ENCODE results near the gene CDK17. TPM values are rescaled to one million over a fixed set of nuclear protein-coding genes. Genes with fewer than 3 reads are reported as not detected.
"Not testable (repeated sequence)": the region's sequence is repeated elsewhere in the genome, so short reads cannot be mapped to it uniquely, and the experiment has no call there.

Gene CDK17
- total RNA-seq, 1 donor from 2014 or later = 72.4 TPM

DNA sequence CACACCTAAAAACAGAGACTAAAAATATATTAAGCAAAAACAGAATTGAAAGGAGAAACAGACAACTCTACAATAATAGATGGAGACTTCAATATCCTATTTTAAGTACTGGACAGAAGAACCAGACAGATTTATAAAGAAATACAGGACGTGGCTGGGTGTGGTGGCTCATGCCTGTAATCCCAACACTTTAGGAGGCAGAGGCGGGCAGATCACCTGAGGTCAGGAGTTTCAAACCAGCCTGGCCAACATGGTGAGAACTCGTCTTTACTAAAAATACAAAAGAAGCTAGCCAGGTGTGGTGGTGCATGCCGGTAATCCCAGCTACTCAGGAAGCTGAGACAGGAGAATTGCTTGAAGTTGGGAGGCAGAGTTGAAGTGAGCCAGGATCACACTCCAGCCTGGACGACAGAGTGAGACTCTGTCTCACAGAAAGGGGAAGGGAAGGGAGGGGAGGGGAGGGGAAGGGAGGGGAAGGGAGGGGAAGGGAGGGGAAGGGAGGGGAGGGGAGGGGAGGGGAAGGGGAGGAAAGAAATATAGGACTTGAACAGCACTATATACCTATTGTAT is 53.0 kb downstream of the CDK17 start:
- Histone ChIP-seq H3K27me3 (no peaks in the 10 kb centered on the region), H3K4me3 (peak overlapping the region in 1 of 2 donors; percentile 5), H3K4me1 (peaks cover 28% of the 10 kb centered on the region), H3K9me3 (peaks cover 10% of the 10 kb centered on the region), H3K36me3 (peaks cover 0 to 7% of the 10 kb centered on the region in 2 donors), H3K27ac (peak overlapping the region; percentile 60)
- intact Hi-C loops (cut with DNase I) = no loop called here
- TF ChIP-seq, protein P1, sequence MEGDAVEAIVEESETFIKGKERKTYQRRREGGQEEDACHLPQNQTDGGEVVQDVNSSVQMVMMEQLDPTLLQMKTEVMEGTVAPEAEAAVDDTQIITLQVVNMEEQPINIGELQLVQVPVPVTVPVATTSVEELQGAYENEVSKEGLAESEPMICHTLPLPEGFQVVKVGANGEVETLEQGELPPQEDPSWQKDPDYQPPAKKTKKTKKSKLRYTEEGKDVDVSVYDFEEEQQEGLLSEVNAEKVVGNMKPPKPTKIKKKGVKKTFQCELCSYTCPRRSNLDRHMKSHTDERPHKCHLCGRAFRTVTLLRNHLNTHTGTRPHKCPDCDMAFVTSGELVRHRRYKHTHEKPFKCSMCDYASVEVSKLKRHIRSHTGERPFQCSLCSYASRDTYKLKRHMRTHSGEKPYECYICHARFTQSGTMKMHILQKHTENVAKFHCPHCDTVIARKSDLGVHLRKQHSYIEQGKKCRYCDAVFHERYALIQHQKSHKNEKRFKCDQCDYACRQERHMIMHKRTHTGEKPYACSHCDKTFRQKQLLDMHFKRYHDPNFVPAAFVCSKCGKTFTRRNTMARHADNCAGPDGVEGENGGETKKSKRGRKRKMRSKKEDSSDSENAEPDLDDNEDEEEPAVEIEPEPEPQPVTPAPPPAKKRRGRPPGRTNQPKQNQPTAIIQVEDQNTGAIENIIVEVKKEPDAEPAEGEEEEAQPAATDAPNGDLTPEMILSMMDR (IDR thresholded peaks at IDR 0.05) = no peak
- no peak for TF ChIP-seq POLR2AphosphoS5 (IDR thresholded peaks at IDR 0.05; ENCODE audit: insufficient read depth in 1 of 2, low read depth in 1 of 2)
- no peak for TF ChIP-seq POLR2A (IDR thresholded peaks at IDR 0.05)
- no peak for DNase-seq (ENCODE audit: extremely low spot score in 2 of 2)

DNA sequence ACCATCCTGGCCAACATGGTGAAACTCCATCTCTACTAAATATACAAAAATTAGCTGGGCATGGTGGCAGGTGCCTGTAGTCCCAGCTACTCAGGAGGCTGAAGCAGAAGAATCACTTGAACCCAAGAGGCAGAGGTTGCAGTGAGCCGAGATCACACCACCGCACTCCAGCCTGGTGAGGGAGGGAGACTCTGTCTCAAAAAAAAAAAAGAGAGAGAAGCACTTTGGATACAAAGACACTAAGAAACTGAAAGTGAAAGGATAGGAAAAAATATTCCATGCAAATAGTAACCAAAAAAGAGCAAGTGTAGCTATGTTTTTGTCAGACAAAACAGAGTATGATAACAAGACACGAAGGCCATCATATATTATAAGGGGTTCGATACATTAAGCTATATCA is 53.5 kb downstream of the CDK17 start:
- H3K27me3 ChIP-seq; H3K36me3 ChIP-seq; intact Hi-C loops (cut with DNase I); DNase-seq (ENCODE audit: extremely low spot score in 2 of 2): not testable (repeated sequence)
- Histone ChIP-seq H3K4me1 (peaks cover 23% of the 10 kb centered on the region), H3K9me3 (peaks cover 10% of the 10 kb centered on the region), H3K27ac (peak overlapping the region; percentile 60), H3K4me3 (peak overlapping the region in 1 of 2 donors; percentile 5)

DNA sequence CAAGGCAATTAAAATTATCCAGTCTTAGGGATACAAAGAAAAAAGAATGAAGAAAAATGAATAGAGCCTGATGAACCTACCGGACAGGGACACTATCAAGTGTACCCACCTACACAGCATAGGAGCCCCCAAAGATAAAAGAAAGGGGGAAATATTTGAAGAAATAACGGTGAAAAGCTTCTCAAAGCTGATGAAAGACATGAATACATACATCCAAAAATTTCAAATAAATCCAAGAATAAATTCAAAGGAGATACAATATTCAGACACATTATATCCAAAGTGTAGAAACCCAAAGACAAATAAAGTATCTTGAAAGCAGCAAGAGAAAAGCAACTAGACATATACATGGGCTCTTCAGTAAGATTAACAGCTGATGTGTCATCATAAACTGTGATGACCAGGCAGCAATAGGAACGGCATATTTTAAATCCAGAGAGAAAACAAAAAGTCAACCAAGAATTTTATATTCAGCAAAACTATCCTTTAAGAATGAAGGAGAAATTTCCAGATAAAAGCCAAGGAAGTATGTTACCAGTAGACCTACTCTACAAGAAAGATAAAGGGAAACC is 56.0 kb downstream of the CDK17 start:
- peaks cover 0 to 7% of the 10 kb centered on the region in 2 donors for H3K36me3 ChIP-seq
- intact Hi-C loops (cut with DNase I) = no loop called here

DNA sequence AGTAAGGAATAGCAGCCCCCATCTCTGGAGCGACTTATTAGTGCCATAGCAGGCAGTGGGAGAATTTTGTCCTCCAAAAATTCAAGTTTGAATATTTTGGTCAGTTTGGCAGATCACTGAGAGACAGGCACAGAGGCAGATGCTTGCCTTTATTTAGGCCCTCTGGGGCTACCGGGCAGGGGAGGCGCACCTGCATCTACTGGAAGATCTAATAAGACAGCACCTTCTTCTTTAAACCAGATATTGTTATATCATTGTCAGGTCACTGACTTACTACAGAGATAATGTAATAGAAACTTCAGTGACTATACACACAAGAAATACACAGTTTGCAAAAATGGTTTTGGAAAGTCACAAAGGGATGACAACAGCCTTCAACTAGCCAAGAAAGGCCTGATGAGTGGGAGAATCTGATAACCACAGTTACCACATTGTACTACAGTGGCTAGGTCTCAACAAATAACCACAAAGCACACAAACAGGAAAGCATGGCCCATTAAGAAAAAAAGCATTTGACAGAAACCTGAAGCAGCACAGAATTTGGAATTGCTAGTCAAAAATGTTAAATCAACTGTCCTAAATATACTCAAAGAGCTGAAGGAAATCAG is 56.8 kb downstream of the CDK17 start:
- TF ChIP-seq POLR2AphosphoS5 (IDR thresholded peaks at IDR 0.05; ENCODE audit: insufficient read depth in 1 of 2, low read depth in 1 of 2) (no peak), POLR2A (IDR thresholded peaks at IDR 0.05) (no peak)
- TF ChIP-seq, protein P1 (IDR thresholded peaks at IDR 0.05) = no peak
- Histone ChIP-seq H3K27ac (no peak overlapping the region), H3K27me3 (no peaks in the 10 kb centered on the region), H3K4me3 (no peak overlapping the region), H3K9me3 (peaks cover 10% of the 10 kb centered on the region), H3K4me1 (peaks cover 19% of the 10 kb centered on the region), H3K36me3 (peaks cover 0 to 7% of the 10 kb centered on the region in 2 donors)
- no peak for DNase-seq (ENCODE audit: extremely low spot score in 2 of 2)
- intact Hi-C loops (cut with DNase I) = no loop called here

More for the DNA sequence above, 56.0 kb downstream of the CDK17 start:
- no peak for DNase-seq (ENCODE audit: extremely low spot score in 2 of 2)
- H3K4me1 ChIP-seq = peaks cover 19% of the 10 kb centered on the region
- no peak overlapping the region for H3K4me3 ChIP-seq
- TF ChIP-seq POLR2A (IDR thresholded peaks at IDR 0.05) (no peak), POLR2AphosphoS5 (IDR thresholded peaks at IDR 0.05; ENCODE audit: insufficient read depth in 1 of 2, low read depth in 1 of 2) (no peak)
- TF ChIP-seq, protein P1 (IDR thresholded peaks at IDR 0.05) = no peak
- H3K9me3 ChIP-seq = peaks cover 10% of the 10 kb centered on the region
- no peak overlapping the region for H3K27ac ChIP-seq
- no peaks in the 10 kb centered on the region for H3K27me3 ChIP-seq

DNA sequence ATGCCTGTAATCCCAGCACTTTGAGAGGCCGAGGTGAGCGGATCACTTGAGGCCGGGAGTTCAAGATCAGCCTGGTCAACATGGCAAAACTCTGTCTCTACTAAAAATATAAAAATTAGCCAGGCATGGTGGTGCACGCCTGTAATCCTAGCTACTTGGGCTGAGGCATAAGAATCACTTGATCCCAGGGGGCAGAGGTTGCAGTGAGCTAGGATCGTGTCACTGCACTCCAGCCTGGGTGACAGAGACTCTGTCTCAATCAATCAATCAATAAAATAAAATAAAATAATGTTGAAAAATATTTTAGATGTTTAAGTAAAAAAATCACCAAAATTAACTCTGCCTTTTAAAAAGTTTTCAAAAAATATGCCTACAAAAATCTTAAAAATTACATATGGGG is 60.6 kb downstream of the CDK17 start:
- intact Hi-C loops (cut with DNase I); H3K27me3 ChIP-seq; H3K4me3 ChIP-seq; H3K4me1 ChIP-seq; H3K36me3 ChIP-seq; DNase-seq (ENCODE audit: extremely low spot score in 2 of 2); H3K27ac ChIP-seq; H3K9me3 ChIP-seq: not testable (repeated sequence)

DNA sequence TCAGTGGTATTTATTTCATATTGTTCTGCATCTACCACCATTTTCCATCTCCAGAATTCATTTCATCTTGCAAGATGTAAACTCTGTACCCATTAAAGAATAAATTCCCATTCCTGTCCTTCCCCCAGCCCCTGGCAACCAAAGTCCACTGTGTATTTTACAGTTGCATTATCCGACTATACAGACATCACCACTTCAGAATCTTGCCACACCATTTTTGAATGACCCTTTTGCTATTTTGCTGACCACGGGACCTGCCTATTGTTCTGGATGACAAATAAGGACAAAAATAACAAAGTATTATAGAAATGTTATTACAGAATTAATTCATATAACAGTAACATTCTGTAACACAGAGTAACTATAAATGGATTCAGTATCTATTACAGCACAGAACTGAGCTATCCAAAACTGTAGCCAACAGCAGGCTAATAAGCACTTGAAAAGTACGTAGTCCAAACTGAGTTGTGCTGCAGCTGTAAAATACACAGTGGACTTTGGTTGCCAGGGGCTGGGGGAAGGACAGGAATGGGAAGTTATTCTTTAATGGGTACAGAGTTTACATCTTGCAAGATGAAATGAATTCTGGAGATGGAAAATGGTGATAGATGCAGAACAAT is 61.3 kb downstream of the CDK17 start:
- no peak overlapping the region for H3K4me3 ChIP-seq
- no peak for DNase-seq (ENCODE audit: extremely low spot score in 2 of 2)
- no peaks in the 10 kb centered on the region for H3K4me1 ChIP-seq
- intact Hi-C loops (cut with DNase I) = no loop called here
- H3K36me3 ChIP-seq = no peaks in the 10 kb centered on the region
- no peaks in the 10 kb centered on the region for H3K9me3 ChIP-seq
- no peak overlapping the region for H3K27ac ChIP-seq
- H3K27me3 ChIP-seq = no peaks in the 10 kb centered on the region
- TF ChIP-seq POLR2A (IDR thresholded peaks at IDR 0.05) = no peak
